Fibroblast of the aortic adventitia (primary cell): ENCODE data around the gene ZMPSTE24. TPM values are rescaled to one million over a fixed set of nuclear protein-coding genes. Genes with fewer than 3 reads are reported as not detected.
A peak's percentile ranks its signal among the peaks of the same experiment; 100 is the strongest.

Experiments
- DNase-seq: peaks from one replicate; pipeline ENCODE4 v3.0.0-alpha.2; 2010; ENCODE audit warnings: low read depth
- H3K4me3 ChIP-seq: 2 replicates; pipeline ENCODE4 v1.5.1; 2011; ENCODE audit warnings: low read depth, mild to moderate bottlenecking, control low read depth, low read length, moderate library complexity
- total RNA-seq: library from RNA; depleted of rRNA; stranded (reverse); fragments of >200 nt; gene quantifications from 2 replicates; pipeline ENCODE4 v1.2.3, GENCODE V29; 2012; ENCODE audit warnings: low replicate concordance
- TF ChIP-seq, protein P1 (sequence below): IDR thresholded peaks from 2 replicates; pipeline ENCODE4 v1.5.1; 2011; ENCODE audit warnings: mild to moderate bottlenecking, low read length, control low read depth, inconsistent platforms; ENCODE audit not compliant: insufficient read depth

Gene ZMPSTE24
- total RNA-seq, 1 donor, result 103 TPM

DNA sequence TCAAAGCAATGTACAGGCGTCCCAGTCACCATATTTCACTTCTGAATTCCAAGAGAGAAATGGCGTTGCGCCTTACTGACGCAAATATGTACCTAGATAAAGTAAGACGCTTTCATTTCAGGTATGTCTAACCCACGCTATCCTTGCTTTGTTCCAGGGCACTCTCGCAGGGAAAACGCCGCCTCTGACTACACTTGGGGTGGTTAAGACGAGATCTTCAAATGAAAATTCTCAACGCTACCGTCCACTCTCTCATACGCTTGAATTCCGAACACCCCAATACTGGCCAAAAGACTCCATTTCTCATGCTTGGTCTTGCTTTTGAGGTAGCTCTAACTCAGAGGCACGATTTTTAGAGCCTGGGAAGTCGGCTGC, 736 bp upstream of the ZMPSTE24 start:
- DNase-seq, result no peak

DNA sequence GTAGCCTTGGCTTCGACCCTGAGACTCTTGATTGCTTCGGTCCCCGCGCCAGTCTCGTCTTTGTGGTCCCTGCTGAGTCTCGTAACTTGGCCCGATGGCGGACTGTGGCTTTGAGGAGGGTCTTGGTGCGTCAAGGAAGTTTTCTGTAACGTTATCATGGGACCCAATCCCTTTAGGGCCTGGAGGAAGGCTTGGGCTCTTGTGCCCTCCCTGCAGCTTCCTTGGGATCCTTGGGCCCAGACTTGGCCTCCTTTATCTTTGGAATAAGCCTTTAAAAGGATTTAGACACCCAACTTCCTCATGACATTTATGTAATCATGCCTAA, 371 bp downstream of the ZMPSTE24 start:
- peak; percentile 37 for DNase-seq
- TF ChIP-seq, protein P1, sequence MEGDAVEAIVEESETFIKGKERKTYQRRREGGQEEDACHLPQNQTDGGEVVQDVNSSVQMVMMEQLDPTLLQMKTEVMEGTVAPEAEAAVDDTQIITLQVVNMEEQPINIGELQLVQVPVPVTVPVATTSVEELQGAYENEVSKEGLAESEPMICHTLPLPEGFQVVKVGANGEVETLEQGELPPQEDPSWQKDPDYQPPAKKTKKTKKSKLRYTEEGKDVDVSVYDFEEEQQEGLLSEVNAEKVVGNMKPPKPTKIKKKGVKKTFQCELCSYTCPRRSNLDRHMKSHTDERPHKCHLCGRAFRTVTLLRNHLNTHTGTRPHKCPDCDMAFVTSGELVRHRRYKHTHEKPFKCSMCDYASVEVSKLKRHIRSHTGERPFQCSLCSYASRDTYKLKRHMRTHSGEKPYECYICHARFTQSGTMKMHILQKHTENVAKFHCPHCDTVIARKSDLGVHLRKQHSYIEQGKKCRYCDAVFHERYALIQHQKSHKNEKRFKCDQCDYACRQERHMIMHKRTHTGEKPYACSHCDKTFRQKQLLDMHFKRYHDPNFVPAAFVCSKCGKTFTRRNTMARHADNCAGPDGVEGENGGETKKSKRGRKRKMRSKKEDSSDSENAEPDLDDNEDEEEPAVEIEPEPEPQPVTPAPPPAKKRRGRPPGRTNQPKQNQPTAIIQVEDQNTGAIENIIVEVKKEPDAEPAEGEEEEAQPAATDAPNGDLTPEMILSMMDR, result no peak
- peak overlapping the region; percentile 82 for H3K4me3 ChIP-seq

More for the DNA sequence above, 736 bp upstream of the ZMPSTE24 start:
- TF ChIP-seq, protein P1, result no peak
- H3K4me3 ChIP-seq, result peak overlapping the region; percentile 82

DNA sequence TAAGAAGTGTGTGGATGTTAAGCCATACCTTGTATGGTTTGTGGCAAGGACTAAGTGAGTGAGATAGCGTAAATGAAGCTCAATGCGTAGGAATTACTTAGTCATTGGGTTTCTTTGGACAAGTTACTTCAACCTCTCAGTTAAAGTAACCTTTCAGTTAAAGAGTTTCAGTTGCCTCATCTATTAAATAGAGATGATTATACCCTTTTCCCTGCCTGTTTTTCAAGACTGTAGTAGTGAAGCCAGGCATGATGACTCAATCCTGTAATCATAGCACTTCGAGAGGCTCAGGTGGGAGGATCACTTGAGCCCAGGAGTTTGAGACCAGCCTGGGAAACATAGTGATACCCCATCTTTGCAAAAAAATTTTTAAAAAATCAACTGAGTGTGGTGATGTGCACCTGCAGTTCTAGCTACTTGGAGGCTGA, 6.3 kb downstream of the ZMPSTE24 start:
- TF ChIP-seq, protein P1, result no peak
- H3K4me3 ChIP-seq, result no peak overlapping the region
- no peak for DNase-seq

DNA sequence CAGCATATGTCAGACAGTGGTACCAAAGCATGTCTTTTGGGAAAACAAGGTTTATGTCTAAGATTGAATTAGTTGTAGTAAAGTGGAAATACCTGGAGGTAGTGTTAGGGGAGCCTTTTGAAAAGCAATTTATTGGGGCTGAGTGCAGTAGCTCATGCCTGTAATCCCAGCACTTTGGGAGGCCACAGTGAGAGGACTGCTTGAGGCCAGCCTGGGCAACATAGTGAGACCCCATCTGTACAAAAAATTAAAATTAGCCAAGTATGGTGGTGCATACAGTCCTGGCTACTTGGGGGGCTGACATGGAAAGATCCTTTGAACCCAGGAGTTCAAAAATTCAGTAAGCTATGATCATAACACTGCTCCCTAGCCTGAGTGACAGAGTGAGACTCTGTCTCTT, 7.3 kb downstream of the ZMPSTE24 start:
- H3K4me3 ChIP-seq, result no peak overlapping the region
- TF ChIP-seq, protein P1, result no peak
- no peak for DNase-seq

DNA sequence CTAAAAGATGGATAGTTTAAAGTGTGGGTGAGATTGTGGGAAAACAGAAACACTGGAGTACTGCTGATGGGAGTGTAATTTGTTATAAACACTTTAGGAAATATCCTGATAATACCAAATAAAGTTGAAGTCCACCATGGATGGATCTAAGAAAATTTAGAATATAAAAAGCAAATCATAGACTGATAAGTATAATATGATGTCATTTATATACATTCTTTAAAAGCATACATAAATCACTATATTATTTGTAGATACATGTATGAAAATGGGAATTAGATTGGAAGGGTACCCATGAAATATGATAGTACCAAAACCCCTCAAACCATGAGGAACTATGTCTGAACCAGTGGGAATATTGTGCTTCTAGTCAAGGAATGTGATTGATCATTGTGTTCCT, 7.9 kb downstream of the ZMPSTE24 start:
- H3K4me3 ChIP-seq, result no peak overlapping the region
- TF ChIP-seq, protein P1, result no peak
- no peak for DNase-seq

DNA sequence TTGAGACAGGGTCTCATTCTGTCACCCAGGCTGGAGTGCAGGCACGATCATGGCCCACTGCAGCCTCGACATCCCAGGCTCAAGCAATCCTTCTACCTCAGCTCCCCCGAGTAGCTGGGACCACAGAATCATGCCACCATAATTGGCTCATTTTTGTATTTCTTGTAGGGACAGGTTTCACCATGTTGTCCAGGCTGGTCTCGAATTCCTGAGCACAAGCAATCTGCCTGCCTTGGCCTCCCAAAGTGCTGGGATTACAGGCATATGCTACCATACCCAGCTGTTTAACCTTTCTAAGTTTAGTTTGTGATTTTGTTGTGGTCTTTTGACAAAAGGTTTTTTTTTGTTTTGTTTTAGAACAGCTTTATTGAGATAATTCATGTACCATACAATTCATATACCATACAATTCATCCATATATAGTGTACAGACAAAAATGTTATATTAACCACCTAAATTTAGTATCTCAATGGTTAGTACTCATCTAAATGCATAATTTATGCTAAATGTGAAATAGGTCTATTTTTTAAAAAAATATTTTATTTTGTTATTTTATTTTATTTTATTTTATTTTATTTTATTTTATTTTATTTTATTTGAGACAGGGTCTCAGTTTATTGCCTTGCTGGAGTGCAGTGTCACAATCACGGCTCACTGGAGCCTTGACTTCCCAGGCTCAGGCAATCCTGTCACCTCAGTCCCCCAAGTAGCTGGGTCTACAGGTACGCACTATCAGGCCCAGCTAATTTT, 8.9 kb downstream of the ZMPSTE24 start:
- no peak for DNase-seq
- TF ChIP-seq, protein P1, result no peak
- H3K4me3 ChIP-seq, result no peak overlapping the region

DNA sequence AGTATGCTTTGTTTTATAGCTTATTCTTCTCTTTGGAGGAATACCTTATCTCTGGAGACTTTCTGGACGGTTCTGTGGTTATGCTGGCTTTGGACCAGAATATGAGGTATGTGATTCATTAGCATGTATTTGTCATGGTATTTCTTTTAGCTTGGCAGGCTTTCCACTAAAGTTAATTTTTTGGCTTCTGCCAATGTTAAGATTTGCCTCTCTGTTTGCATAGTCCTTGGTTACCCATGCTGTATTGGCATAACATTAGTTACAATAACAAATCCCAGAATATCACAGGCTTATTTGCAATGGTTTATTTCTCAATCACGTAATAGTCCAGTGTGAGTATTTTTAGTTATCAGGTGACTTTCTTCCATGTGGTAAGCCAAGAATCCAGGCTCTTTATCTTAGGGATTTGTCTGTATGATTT, 9.7 kb downstream of the ZMPSTE24 start:
- DNase-seq, result peak; percentile 100
- TF ChIP-seq, protein P1, result no peak
- H3K4me3 ChIP-seq, result no peak overlapping the region
